ENCODE measurements around the gene OSBPL6. TPM values are rescaled to one million over a fixed set of nuclear protein-coding genes. Genes with fewer than 3 reads are reported as not detected.
"Not testable (repeated sequence)": the region's sequence is repeated elsewhere in the genome, so short reads cannot be mapped to it uniquely, and the experiment has no call there.

The OSBPL6 gene
- total and polyA plus RNA-seq, 2 donors from 2014 or later, result 0.91 to 1.4 TPM

GRCh38 chr2:178335230-178335629, 140.9 kb downstream of the OSBPL6 start:
- FAIRE-seq, result no peak
- Histone ChIP-seq H3K4me1 (ENCODE audit: control insufficient read depth in 2 of 3, insufficient read depth in 2 of 3, low read depth in 1 of 3, low read length in 3 of 3) (no peaks in the 10 kb centered on the region), H3K4me3 (ENCODE audit: low read length in 3 of 3) (no peak overlapping the region), H3K36me3 (ENCODE audit: control insufficient read depth in 2 of 3, insufficient read depth in 3 of 3, low read length in 3 of 3) (no peaks in the 10 kb centered on the region), H3K9ac (ENCODE audit: low read length in 3 of 3) (no peak overlapping the region), H3K9me3 (ENCODE audit: control insufficient read depth in 2 of 3, insufficient read depth in 1 of 3, low read length in 3 of 3) (no peaks in the 10 kb centered on the region), H3K27ac (ENCODE audit: low read depth in 2 of 2, low read length in 2 of 2) (no peak overlapping the region), H3K27me3 (ENCODE audit: control insufficient read depth, insufficient read depth, low read length) (no peaks in the 10 kb centered on the region)
- intact Hi-C loops (cut with DNase I), result no loop called here
- no peak for DNase-seq
- TF ChIP-seq CTCF (IDR thresholded peaks at IDR 0.05; ENCODE audit: borderline replicate concordance, extremely low read depth, insufficient read depth), result no peak

- no peak for FAIRE-seq
- no peaks in the 10 kb centered on the region for H3K27me3 ChIP-seq (ENCODE audit: control insufficient read depth, insufficient read depth, low read length)
Observed at GRCh38 chr2:178344121-178344520, 149.8 kb downstream of the OSBPL6 start.

GRCh38 chr2:178345951-178346350, 151.6 kb downstream of the OSBPL6 start:
- Histone ChIP-seq H3K4me1 (ENCODE audit: control insufficient read depth in 2 of 3, insufficient read depth in 2 of 3, low read depth in 1 of 3, low read length in 3 of 3) (no peaks in the 10 kb centered on the region), H3K27ac (ENCODE audit: low read depth in 2 of 2, low read length in 2 of 2) (no peak overlapping the region), H3K4me3 (ENCODE audit: low read length in 3 of 3) (no peak overlapping the region), H3K36me3 (ENCODE audit: control insufficient read depth in 2 of 3, insufficient read depth in 3 of 3, low read length in 3 of 3) (no peaks in the 10 kb centered on the region), H3K9me3 (ENCODE audit: control insufficient read depth in 2 of 3, insufficient read depth in 1 of 3, low read length in 3 of 3) (no peaks in the 10 kb centered on the region), H3K27me3 (ENCODE audit: control insufficient read depth, insufficient read depth, low read length) (no peaks in the 10 kb centered on the region), H3K9ac (ENCODE audit: low read length in 3 of 3) (no peak overlapping the region)
- no peak for DNase-seq
- no peak for TF ChIP-seq CTCF (IDR thresholded peaks at IDR 0.05; ENCODE audit: borderline replicate concordance, extremely low read depth, insufficient read depth)
- intact Hi-C loops (cut with DNase I), result no loop called here
- no peak for FAIRE-seq

More at GRCh38 chr2:178344121-178344520, 149.8 kb downstream of the OSBPL6 start:
- Histone ChIP-seq H3K9me3 (ENCODE audit: control insufficient read depth in 2 of 3, insufficient read depth in 1 of 3, low read length in 3 of 3) (no peaks in the 10 kb centered on the region), H3K4me1 (ENCODE audit: control insufficient read depth in 2 of 3, insufficient read depth in 2 of 3, low read depth in 1 of 3, low read length in 3 of 3) (no peaks in the 10 kb centered on the region), H3K27ac (ENCODE audit: low read depth in 2 of 2, low read length in 2 of 2) (no peak overlapping the region), H3K36me3 (ENCODE audit: control insufficient read depth in 2 of 3, insufficient read depth in 3 of 3, low read length in 3 of 3) (no peaks in the 10 kb centered on the region), H3K9ac (ENCODE audit: low read length in 3 of 3) (no peak overlapping the region), H3K4me3 (ENCODE audit: low read length in 3 of 3) (no peak overlapping the region)
- DNase-seq, result no peak
- no peak for TF ChIP-seq CTCF (IDR thresholded peaks at IDR 0.05; ENCODE audit: borderline replicate concordance, extremely low read depth, insufficient read depth)
- intact Hi-C loops (cut with DNase I), result no loop called here

- Histone ChIP-seq H3K4me1 (ENCODE audit: control insufficient read depth in 2 of 3, insufficient read depth in 2 of 3, low read depth in 1 of 3, low read length in 3 of 3) (no peaks in the 10 kb centered on the region), H3K9me3 (ENCODE audit: control insufficient read depth in 2 of 3, insufficient read depth in 1 of 3, low read length in 3 of 3) (no peaks in the 10 kb centered on the region), H3K4me3 (ENCODE audit: low read length in 3 of 3) (no peak overlapping the region), H3K9ac (ENCODE audit: low read length in 3 of 3) (no peak overlapping the region), H3K27ac (ENCODE audit: low read depth in 2 of 2, low read length in 2 of 2) (no peak overlapping the region), H3K36me3 (ENCODE audit: control insufficient read depth in 2 of 3, insufficient read depth in 3 of 3, low read length in 3 of 3) (no peaks in the 10 kb centered on the region), H3K27me3 (ENCODE audit: control insufficient read depth, insufficient read depth, low read length) (no peaks in the 10 kb centered on the region)
- DNase-seq (no peak), FAIRE-seq (no peak)
- no peak for TF ChIP-seq CTCF (IDR thresholded peaks at IDR 0.05; ENCODE audit: borderline replicate concordance, extremely low read depth, insufficient read depth)
- intact Hi-C loops (cut with DNase I), result no loop called here
Observed at GRCh38 chr2:178350051-178350450, 155.7 kb downstream of the OSBPL6 start.

GRCh38 chr2:178357704-178358103, 163.4 kb downstream of the OSBPL6 start:
- H3K9ac ChIP-seq (ENCODE audit: low read length in 3 of 3); H3K27me3 ChIP-seq (ENCODE audit: control insufficient read depth, insufficient read depth, low read length); H3K4me3 ChIP-seq (ENCODE audit: low read length in 3 of 3); H3K4me1 ChIP-seq (ENCODE audit: control insufficient read depth in 2 of 3, insufficient read depth in 2 of 3, low read depth in 1 of 3, low read length in 3 of 3); intact Hi-C loops (cut with DNase I); H3K27ac ChIP-seq (ENCODE audit: low read depth in 2 of 2, low read length in 2 of 2); FAIRE-seq; H3K9me3 ChIP-seq (ENCODE audit: control insufficient read depth in 2 of 3, insufficient read depth in 1 of 3, low read length in 3 of 3); H3K36me3 ChIP-seq (ENCODE audit: control insufficient read depth in 2 of 3, insufficient read depth in 3 of 3, low read length in 3 of 3); DNase-seq: not testable (repeated sequence)

Measured in kidney (tissue), 14 donors.